Subcutaneous abdominal adipose tissue (tissue), 5 donors: Measurements from ENCODE around the gene ADIPOR2.
"Not testable (repeated sequence)": the region's sequence is repeated elsewhere in the genome, so short reads cannot be mapped to it uniquely, and the experiment has no call there.

Source experiments
- H3K27ac ChIP-seq: one replicate; pipeline ENCODE4 v1.7.0; 2013; ENCODE audit warnings: low read depth, mild to moderate bottlenecking, inconsistent platforms, low read length, moderate library complexity
- H3K27me3 ChIP-seq, 5 donors: one replicate each; pipeline ENCODE4 v1.7.0; 2013; ENCODE audit warnings: low read length in 5 of 5, inconsistent platforms in 1 of 5; ENCODE audit not compliant: control insufficient read depth in 5 of 5, insufficient read depth in 4 of 5
- H3K36me3 ChIP-seq, 5 donors: one replicate each; pipeline ENCODE4 v1.7.0; 2013; ENCODE audit warnings: low read length in 5 of 5; ENCODE audit not compliant: control insufficient read depth in 5 of 5, insufficient read depth in 5 of 5
- H3K4me1 ChIP-seq, 5 donors: one replicate each; pipeline ENCODE4 v1.7.0; 2013; ENCODE audit warnings: low read length in 5 of 5, mild to moderate bottlenecking in 3 of 5, moderate library complexity in 1 of 5; ENCODE audit not compliant: control insufficient read depth in 5 of 5, insufficient read depth in 5 of 5
- H3K4me3 ChIP-seq, 5 donors: one replicate each; pipeline ENCODE4 v1.7.0; 2013; ENCODE audit warnings: low read length in 5 of 5, low read depth in 1 of 5
- H3K9ac ChIP-seq, 5 donors: one replicate each; pipeline ENCODE4 v1.7.0; 2013; ENCODE audit warnings: low read length in 5 of 5, mild to moderate bottlenecking in 4 of 5, moderate library complexity in 3 of 5
- H3K9me3 ChIP-seq, 5 donors: one replicate each; pipeline ENCODE4 v1.7.0; 2013; ENCODE audit warnings: low read length in 5 of 5; ENCODE audit not compliant: control insufficient read depth in 5 of 5
- donor health status: healthy.
- donor health status: healthy.
- donor health status: healthy.
- donor health status: healthy.
- donor health status: healthy.

ADIPOR2 gene

DNA sequence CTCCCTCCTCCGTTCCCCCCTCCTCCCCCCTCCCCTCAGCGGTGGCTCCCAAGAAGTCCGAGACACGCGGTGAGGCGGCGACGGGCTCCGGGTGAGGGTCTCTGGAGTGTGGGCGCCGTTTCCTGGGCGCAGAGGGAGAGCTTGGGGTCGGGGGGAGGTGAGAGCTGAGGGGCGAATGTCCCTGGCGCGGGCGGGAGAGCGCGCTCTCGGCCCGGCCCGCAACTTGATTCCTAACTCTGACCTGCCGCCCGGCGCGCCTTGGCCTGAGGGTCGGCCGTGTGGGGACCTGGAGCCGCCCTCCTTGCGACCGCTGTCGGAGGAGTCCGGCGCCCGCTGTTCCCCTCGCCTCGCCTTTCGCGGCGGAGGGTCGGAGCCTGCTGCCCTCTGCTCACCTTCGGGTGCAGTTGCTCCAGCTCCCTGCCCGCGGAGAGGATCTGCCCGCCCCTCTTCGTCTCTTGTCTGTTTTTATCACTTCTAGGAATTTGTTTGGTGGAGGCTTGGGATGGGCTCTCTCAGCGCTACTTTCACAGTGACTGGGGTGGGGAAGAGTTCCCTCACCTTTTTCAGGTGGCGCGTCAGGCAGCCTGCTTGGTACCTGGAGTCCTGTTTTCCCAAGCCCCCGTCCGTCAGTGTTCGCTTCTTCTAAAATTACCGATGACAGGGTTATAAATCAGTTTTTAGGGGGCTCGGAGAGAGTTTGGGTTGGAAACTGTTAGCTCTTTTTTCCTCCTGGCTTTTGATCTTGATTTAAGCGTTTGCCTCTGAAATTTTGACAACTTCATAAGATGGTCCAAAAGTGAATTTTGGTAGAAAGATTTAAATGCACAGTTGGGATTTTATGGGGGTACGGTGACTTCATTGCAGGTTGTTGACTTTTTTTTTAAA lies 495 bp downstream of the ADIPOR2 start:
- Histone ChIP-seq H3K9me3 (no peaks in the 10 kb centered on the region), H3K27me3 (no peaks in the 10 kb centered on the region), H3K4me3 (peak overlapping the region; percentile 89 to 95 (median 94)), H3K27ac (peak overlapping the region; percentile 97), H3K36me3 (peaks cover 0 to 5% (median 0%) of the 10 kb centered on the region in 5 donors), H3K9ac (peak overlapping the region; percentile 84 to 94 (median 93)), H3K4me1 (peaks cover 0 to 50% (median 44%) of the 10 kb centered on the region in 5 donors)

DNA sequence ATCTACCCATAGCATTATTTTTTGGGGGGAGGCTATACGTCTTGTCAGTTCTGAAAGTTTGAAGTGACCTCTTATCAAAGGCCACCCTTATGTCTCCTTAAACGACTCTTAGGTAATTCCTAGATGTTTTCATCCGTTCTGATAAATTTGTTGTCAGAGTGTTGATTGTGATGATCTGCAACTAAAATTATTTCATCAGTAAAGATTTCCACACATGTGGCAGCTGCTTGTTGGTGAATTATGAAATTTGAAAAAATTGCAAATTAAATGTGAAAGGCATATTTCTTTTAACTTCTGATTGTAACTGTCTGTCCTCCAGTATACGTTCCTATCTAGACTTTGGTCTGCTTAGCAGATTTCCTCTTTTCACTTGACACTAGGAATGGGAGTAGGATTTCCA lies 1.4 kb downstream of the ADIPOR2 start:
- Histone ChIP-seq H3K4me3 (peak overlapping the region; percentile 89 to 95 (median 94)), H3K27me3 (no peaks in the 10 kb centered on the region), H3K9me3 (no peaks in the 10 kb centered on the region), H3K4me1 (peaks cover 0 to 58% (median 51%) of the 10 kb centered on the region in 5 donors), H3K36me3 (peaks cover 0 to 5% (median 0%) of the 10 kb centered on the region in 5 donors), H3K9ac (peak overlapping the region in 4 of 5 donors; percentile 84 to 94 (median 94)), H3K27ac (peak overlapping the region; percentile 97)

DNA sequence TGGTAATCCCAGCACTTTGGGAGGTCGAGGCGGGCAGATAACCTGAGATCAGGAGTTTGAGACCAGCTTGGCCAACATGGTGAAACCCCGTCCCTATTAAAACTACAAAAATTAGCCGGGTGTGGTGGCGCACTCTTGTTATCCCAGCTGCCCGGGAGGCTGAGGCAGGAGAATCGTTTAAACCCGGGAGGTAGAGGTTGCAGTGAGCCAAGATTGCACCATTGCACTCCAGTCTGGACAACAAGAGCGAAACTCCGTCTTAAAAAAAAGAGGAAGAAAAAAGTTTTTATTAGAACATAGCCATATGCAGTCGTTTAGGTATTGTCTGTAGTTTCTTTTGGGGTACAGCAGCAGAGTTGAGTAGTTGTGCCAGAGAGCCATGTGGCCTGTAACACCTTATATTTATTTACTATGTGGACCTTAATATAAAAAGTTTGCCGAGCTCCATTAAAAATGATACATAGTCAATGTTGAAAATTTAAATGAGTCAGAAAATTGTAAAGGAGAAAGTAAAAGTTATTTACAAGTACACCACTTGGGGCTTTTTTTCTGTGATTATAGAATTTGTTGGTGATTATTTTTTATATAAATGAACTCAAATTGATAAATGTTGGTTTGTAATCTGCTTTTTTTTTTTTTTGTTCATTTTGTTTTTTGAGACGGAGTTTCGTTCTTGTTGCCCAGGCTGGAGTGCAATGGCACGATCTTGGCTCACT lies 2.2 kb downstream of the ADIPOR2 start:
- Histone ChIP-seq H3K4me1 (peaks cover 0 to 66% (median 59%) of the 10 kb centered on the region in 5 donors), H3K9ac (peak overlapping the region in 1 of 5 donors; percentile 93), H3K36me3 (peaks cover 0 to 5% (median under 1%) of the 10 kb centered on the region in 5 donors), H3K4me3 (peak overlapping the region in 3 of 5 donors; percentile 50 to 95 (median 89)), H3K27me3 (no peaks in the 10 kb centered on the region), H3K27ac (peak overlapping the region; percentile 97), H3K9me3 (no peaks in the 10 kb centered on the region)

GRCh38 chr12:1695097-1695496 lies 4.2 kb downstream of the ADIPOR2 start:
- H3K36me3 ChIP-seq, H3K27me3 ChIP-seq, H3K9me3 ChIP-seq, H3K9ac ChIP-seq, H3K4me3 ChIP-seq: not testable (repeated sequence)
- peak overlapping the region; percentile 97 for H3K27ac ChIP-seq
- H3K4me1 ChIP-seq: peaks cover 0 to 79% (median 61%) of the 10 kb centered on the region in 5 donors

DNA sequence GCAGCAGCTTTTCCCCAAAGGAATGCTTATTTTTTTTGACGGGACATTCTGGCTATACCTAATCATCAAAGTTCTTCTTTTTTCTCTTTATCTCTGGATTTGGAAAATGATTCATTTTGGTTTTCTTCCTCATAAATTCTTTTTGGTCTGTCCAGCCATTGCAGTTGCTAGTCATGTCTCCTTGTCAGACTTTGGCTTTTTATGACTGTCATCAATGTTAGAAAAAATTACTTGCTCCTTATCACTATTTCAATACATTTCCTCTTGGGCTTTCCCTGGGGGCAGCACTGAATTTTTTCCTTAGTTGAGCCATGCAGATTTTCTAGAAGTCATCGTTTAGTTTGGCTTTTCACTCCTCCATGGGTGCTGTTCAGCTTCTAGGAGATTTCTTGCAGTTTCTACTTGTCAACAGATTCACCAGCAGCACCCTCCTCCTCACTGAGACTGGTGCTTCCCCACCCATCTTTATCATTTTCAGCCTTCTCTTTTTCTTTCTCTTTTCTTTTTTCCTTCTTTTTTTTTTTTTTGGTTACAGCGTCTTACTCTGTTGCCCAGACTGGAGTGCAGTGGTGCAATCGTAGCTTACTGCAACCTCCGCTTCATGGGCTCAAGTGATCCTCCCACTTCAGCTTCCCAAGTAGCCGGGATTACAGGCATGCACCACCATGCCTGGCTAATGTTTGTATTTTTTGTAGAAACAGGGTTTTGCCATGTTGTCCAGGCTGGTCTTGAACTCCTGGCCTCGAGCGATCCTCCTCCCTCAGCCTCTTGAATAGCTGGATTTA lies 5.2 kb downstream of the ADIPOR2 start:
- Histone ChIP-seq H3K27me3 (no peaks in the 10 kb centered on the region), H3K9ac (no peak overlapping the region), H3K4me3 (peak overlapping the region in 1 of 5 donors; percentile 22), H3K27ac (peak overlapping the region; percentile 42), H3K4me1 (peaks cover 0 to 76% (median 56%) of the 10 kb centered on the region in 5 donors), H3K36me3 (peaks cover 0 to 5% (median 2%) of the 10 kb centered on the region in 5 donors), H3K9me3 (no peaks in the 10 kb centered on the region)

DNA sequence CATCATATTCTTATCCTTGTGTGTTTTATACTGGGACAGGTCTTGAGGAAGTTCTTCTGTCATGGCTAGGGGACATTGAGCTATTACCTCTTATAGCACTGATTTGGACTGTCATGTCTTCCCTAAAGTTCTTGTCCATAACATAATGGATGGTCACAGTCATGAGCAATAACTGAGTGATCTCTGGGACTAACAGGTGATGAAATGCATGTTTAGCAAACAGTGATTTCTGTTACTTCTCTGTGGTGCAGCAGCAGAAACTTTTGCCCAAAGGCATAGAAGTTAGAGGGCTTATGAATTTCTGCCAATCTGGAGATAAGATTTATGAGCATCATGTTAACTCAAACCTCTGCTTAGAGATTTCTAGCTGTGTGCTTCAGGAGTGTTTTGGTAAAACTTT lies 5.9 kb downstream of the ADIPOR2 start:
- Histone ChIP-seq H3K4me3 (no peak overlapping the region), H3K9ac (no peak overlapping the region), H3K4me1 (peaks cover 0 to 72% (median 52%) of the 10 kb centered on the region in 5 donors), H3K36me3 (peaks cover 0 to 5% (median 2%) of the 10 kb centered on the region in 5 donors), H3K27me3 (no peaks in the 10 kb centered on the region), H3K9me3 (no peaks in the 10 kb centered on the region), H3K27ac (peak overlapping the region; percentile 42)

GRCh38 chr12:1697271-1697670 lies 6.4 kb downstream of the ADIPOR2 start:
- no peaks in the 10 kb centered on the region for H3K27me3 ChIP-seq
- peaks cover 0 to 5% (median 2%) of the 10 kb centered on the region in 5 donors for H3K36me3 ChIP-seq
- no peak overlapping the region for H3K4me3 ChIP-seq
- peak overlapping the region in 1 of 5 donors; percentile 52 for H3K9ac ChIP-seq
- no peaks in the 10 kb centered on the region for H3K9me3 ChIP-seq
- H3K4me1 ChIP-seq: peaks cover 0 to 68% (median 48%) of the 10 kb centered on the region in 5 donors
- peak overlapping the region; percentile 42 for H3K27ac ChIP-seq

GRCh38 chr12:1698720-1699119 lies 7.8 kb downstream of the ADIPOR2 start:
- Histone ChIP-seq H3K4me3 (no peak overlapping the region), H3K27ac (no peak overlapping the region), H3K9ac (no peak overlapping the region), H3K4me1 (peaks cover 0 to 60% (median 37%) of the 10 kb centered on the region in 5 donors), H3K27me3 (no peaks in the 10 kb centered on the region), H3K9me3 (no peaks in the 10 kb centered on the region), H3K36me3 (peaks cover 0 to 5% (median 2%) of the 10 kb centered on the region in 5 donors)

GRCh38 chr12:1702713-1703112 lies 11.8 kb downstream of the ADIPOR2 start:
- Histone ChIP-seq H3K36me3 (peaks cover 0 to 3% (median 0%) of the 10 kb centered on the region in 5 donors), H3K9ac (no peak overlapping the region), H3K9me3 (no peaks in the 10 kb centered on the region), H3K27ac (peak overlapping the region; percentile 63), H3K4me3 (no peak overlapping the region), H3K4me1 (peaks cover 0 to 47% (median 27%) of the 10 kb centered on the region in 5 donors), H3K27me3 (no peaks in the 10 kb centered on the region)
